GM12878 (cell line): ENCODE results near the gene LAYN. TPM values are rescaled to one million over a fixed set of nuclear protein-coding genes. Genes with fewer than 3 reads are reported as not detected.
A peak's percentile ranks its signal among the peaks of the same experiment; 100 is the strongest.

Experiments
- ASH2L ChIP-seq: fragments of 300-600, 200-600 bp; sonication (generic); IDR thresholded peaks from 2 replicates; pipeline ENCODE4 v1.6.1; 2017; ENCODE audit warnings: low read depth, mild to moderate bottlenecking, borderline replicate concordance
- CHD1 ChIP-seq: IDR thresholded peaks from 2 replicates; pipeline ENCODE4 v1.6.1; 2012; ENCODE audit warnings: low read depth, low read length, improper control_type of control experiment
- E2F8 ChIP-seq: fragments of 450-650 bp; IDR thresholded peaks from 2 replicates; pipeline ENCODE4 v1.6.1; 2018; ENCODE audit warnings: mild to moderate bottlenecking, low read depth, moderate library complexity; ENCODE audit not compliant: partially characterized antibody
- MEF2A ChIP-seq: IDR thresholded peaks from 2 replicates; pipeline ENCODE4 v1.6.1; 2011; ENCODE audit warnings: low read depth, mild to moderate bottlenecking, low read length, moderate library complexity; ENCODE audit not compliant: insufficient read depth
- MTA2 ChIP-seq: fragments of 450-650 bp; IDR thresholded peaks from 2 replicates; pipeline ENCODE4 v1.6.1; 2016; ENCODE audit warnings: low read depth, mild to moderate bottlenecking, moderate library complexity
- NR2C1 ChIP-seq: fragments of 450-650 bp; IDR thresholded peaks from 2 replicates; pipeline ENCODE4 v1.6.1; 2017; ENCODE audit warnings: antibody characterized with exemption, mild to moderate bottlenecking, moderate library complexity
- POLR2A ChIP-seq: IDR thresholded peaks from 2 replicates; pipeline ENCODE4 v1.6.1; 2011; ENCODE audit warnings: low read depth, mild to moderate bottlenecking, low read length
- PRDM15 ChIP-seq: fragments of 450-650 bp; formaldehyde crosslinking; IDR thresholded peaks from 2 replicates; pipeline ENCODE4 v1.4.0; 2020; ENCODE audit warnings: mild to moderate bottlenecking, moderate library complexity
- SP1 ChIP-seq: IDR thresholded peaks from one replicate; pipeline ENCODE4 v1.6.1; 2011; ENCODE audit warnings: low read depth, low read length
- polyA plus RNA-seq, 11 experiments: library from polyadenylated mRNA; depleted of rRNA in 4 of 11; unstranded in 6 of 11; stranded (reverse) in 5 of 11; fragments of >200 nt; fragmentation: Nextera tagmentation in 4 of 11; fragmentation: Illumina TruSeq in 1 of 11; extraction: Ambion mirVana in 4 of 11; extraction: Trizol in 1 of 11; gene quantifications; 1 replicate in 1 of 11; 2 replicates in 10 of 11; pipeline versions ENCODE4 v1.2.1 to v1.2.3, GENCODE V29; 2011 to 2016; ENCODE audit warnings: inconsistent platforms in 2 of 11, missing spikeins in 2 of 11, low read depth in 1 of 11
- total RNA-seq, 4 experiments: library from RNA; depleted of rRNA in 3 of 4; stranded (reverse); fragments of >200 nt in 3 of 4; fragmentation: Illumina TruSeq in 1 of 4; extraction: Trizol in 1 of 4; gene quantifications; 2 replicates each; pipeline versions ENCODE4 v1.2.1 to v1.2.3, GENCODE V29; 2013 to 2021

Gene LAYN
- total and polyA plus RNA-seq, 10 of the 15 experiments (the other 5 are each of a cell fraction or from before 2014, with no cell fraction given): 0.06 to 0.14 (median 0.10) TPM; not detected in 7

GRCh38 chr11:111601979-111602864, 61.7 kb downstream of the LAYN start, which contains the start of gene SIK2 (continued):
- TF ChIP-seq E2F8 (peak; percentile 91), MEF2A (0 out of 2 replicates have a peak, but pooled peaks have one; percentile 44), CHD1 (no peak), POLR2A (peak; percentile 67; the same call in 1 of the 2 replicates), NR2C1 (no peak), ASH2L (peak; percentile 46; the same call in 1 of the 2 replicates), PRDM15 (CRISPR knock-in tag) (no peak), SP1 (peak; percentile 75), MTA2 (no peak)
